ENCODE data around the gene TRPC3.
"Not testable (repeated sequence)": the region's sequence is repeated elsewhere in the genome, so short reads cannot be mapped to it uniquely, and the experiment has no call there.

TRPC3 gene

GRCh38 chr4:121943941-121944340 is 7.9 kb downstream of the TRPC3 start:
- no peak for DNase-seq

GRCh38 chr4:121939690-121940089 is 12.2 kb downstream of the TRPC3 start:
- no peak for DNase-seq

GRCh38 chr4:121938282-121939092 is 13.4 kb downstream of the TRPC3 start:
- DNase-seq = no peak

- DNase-seq = no peak
Observed at GRCh38 chr4:121936101-121936500, 15.8 kb downstream of the TRPC3 start.

- DNase-seq = no peak
Observed at GRCh38 chr4:121934635-121935034, 17.2 kb downstream of the TRPC3 start.

- DNase-seq = no peak
Observed at GRCh38 chr4:121932212-121932974, 19.5 kb downstream of the TRPC3 start.

GRCh38 chr4:121930304-121930703 is 21.6 kb downstream of the TRPC3 start:
- DNase-seq = no peak

GRCh38 chr4:121927948-121928347 is 23.9 kb downstream of the TRPC3 start:
- no peak for DNase-seq

GRCh38 chr4:121926490-121926889 is 25.4 kb downstream of the TRPC3 start:
- DNase-seq = not testable (repeated sequence)

- DNase-seq = no peak
Observed at GRCh38 chr4:121923306-121923705, 28.6 kb downstream of the TRPC3 start.

- no peak for DNase-seq
Observed at GRCh38 chr4:121913667-121914066, 38.2 kb downstream of the TRPC3 start.

- no peak for DNase-seq
Observed at GRCh38 chr4:121908346-121908745, 43.5 kb downstream of the TRPC3 start.

- DNase-seq = peak; percentile 24 to 35
Observed at GRCh38 chr4:121900132-121900983, 51.5 kb downstream of the TRPC3 start.

- DNase-seq = no peak
Observed at GRCh38 chr4:121898150-121898549, 53.7 kb downstream of the TRPC3 start.

- DNase-seq = no peak
Observed at GRCh38 chr4:121888134-121888533, 63.7 kb downstream of the TRPC3 start.

- DNase-seq = no peak
Observed at GRCh38 chr4:121885115-121885514, 66.7 kb downstream of the TRPC3 start.

GRCh38 chr4:121881158-121881557 is 70.7 kb downstream of the TRPC3 start:
- DNase-seq = no peak

GRCh38 chr4:121879135-121879534 is 72.7 kb downstream of the TRPC3 start:
- no peak for DNase-seq

- DNase-seq = no peak
Observed at GRCh38 chr4:121877041-121877773, 74.7 kb downstream of the TRPC3 start.

GRCh38 chr4:121876070-121876469 is 75.8 kb downstream of the TRPC3 start:
- no peak for DNase-seq

- no peak for DNase-seq
Observed at GRCh38 chr4:121875652-121876051, 76.2 kb downstream of the TRPC3 start.

GRCh38 chr4:121873604-121874003 is 78.3 kb downstream of the TRPC3 start:
- no peak for DNase-seq
